Measurements from ENCODE around the gene VPS25. TPM values are rescaled to one million over a fixed set of nuclear protein-coding genes. Genes with fewer than 3 reads are reported as not detected.

VPS25 gene
- total RNA-seq, 3 donors from 2014 or later (not counting 1 experiment from before 2014, with no cell fraction given) = 39.9 to 46.4 (median 41.5) TPM

DNA sequence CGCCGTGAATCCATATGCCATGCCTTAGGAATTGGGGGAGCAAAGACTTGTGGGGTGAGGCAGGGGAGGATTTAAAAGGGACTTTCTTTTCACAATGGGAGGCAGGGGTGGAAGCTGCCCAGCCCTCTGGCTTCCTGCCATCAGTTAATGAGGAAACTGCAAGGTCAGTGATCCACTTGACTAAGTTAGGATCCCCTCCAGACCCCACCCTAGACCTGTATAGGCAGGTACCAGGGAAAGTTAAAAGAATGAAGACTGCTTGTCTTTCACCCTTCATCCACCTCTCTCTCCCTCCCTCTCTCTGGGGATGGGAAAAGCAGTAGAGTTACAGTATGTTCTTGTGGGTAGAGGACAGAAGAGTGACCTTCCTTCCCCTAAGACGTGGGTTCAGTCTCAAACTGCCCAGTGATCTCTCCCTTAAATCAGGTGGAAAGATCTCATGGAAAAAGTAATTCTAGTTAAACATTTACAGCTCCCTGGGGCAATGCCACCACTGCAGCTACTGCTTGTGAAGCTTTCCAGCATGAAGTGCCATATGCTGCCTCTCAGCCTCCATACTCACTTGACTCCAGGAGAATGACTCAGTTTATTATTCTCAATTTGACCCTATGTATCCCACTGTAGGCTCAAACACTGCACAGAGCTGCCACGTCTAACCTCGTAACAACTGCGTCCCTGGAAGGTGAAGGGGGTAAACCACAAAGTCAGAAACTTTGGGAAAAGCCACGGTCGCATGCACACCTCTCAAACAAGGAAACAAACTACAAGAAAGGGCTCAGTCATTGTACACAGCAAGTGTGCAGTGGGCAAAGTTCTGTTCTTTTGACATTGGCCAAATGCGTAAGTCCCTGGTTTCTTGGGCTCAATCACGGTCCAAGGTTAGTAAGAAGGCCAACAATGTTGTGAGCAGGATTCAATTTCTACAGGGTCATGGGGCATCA, 24.1 kb downstream of the VPS25 start:
- no peaks in the 10 kb centered on the region for H3K36me3 ChIP-seq (ENCODE audit: control insufficient read depth, insufficient read depth, low read length)
- peak overlapping the region; percentile 79 for H3K4me3 ChIP-seq (ENCODE audit: low read length)
- no peak overlapping the region for H3K27ac ChIP-seq (ENCODE audit: low read length)
- no peak for ATAC-seq
- intact Hi-C loops (cut with micrococcal nuclease) = no loop called here
- peak overlapping the region; percentile 99 for H3K4me3 Mint-ChIP-seq
- H3K4me1 ChIP-seq (ENCODE audit: control insufficient read depth, insufficient read depth, low read length) = peaks cover 19% of the 10 kb centered on the region
- H3K27me3 ChIP-seq (ENCODE audit: control insufficient read depth, insufficient read depth, low read length) = no peaks in the 10 kb centered on the region
- H3K9me3 ChIP-seq (ENCODE audit: control insufficient read depth, insufficient read depth, low read length) = no peaks in the 10 kb centered on the region
- peaks cover 0 to 3% of the 10 kb centered on the region in 2 donors for H3K27me3 Mint-ChIP-seq (ENCODE audit: low read depth in 2 of 2)
- TF ChIP-seq, protein P1, sequence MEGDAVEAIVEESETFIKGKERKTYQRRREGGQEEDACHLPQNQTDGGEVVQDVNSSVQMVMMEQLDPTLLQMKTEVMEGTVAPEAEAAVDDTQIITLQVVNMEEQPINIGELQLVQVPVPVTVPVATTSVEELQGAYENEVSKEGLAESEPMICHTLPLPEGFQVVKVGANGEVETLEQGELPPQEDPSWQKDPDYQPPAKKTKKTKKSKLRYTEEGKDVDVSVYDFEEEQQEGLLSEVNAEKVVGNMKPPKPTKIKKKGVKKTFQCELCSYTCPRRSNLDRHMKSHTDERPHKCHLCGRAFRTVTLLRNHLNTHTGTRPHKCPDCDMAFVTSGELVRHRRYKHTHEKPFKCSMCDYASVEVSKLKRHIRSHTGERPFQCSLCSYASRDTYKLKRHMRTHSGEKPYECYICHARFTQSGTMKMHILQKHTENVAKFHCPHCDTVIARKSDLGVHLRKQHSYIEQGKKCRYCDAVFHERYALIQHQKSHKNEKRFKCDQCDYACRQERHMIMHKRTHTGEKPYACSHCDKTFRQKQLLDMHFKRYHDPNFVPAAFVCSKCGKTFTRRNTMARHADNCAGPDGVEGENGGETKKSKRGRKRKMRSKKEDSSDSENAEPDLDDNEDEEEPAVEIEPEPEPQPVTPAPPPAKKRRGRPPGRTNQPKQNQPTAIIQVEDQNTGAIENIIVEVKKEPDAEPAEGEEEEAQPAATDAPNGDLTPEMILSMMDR (IDR thresholded peaks at IDR 0.05) = no peak
- WGBS (ENCODE audit: insufficient coverage) = 94% methylated on average over 10 of the region's 10 CpGs
- peaks cover 18 to 37% of the 10 kb centered on the region in 2 donors for H3K4me1 Mint-ChIP-seq
- no peaks in the 10 kb centered on the region for H3K9me3 Mint-ChIP-seq
- no peak overlapping the region for H3K27ac Mint-ChIP-seq
- no peak for DNase-seq
- H3K36me3 Mint-ChIP-seq = no peaks in the 10 kb centered on the region

DNA sequence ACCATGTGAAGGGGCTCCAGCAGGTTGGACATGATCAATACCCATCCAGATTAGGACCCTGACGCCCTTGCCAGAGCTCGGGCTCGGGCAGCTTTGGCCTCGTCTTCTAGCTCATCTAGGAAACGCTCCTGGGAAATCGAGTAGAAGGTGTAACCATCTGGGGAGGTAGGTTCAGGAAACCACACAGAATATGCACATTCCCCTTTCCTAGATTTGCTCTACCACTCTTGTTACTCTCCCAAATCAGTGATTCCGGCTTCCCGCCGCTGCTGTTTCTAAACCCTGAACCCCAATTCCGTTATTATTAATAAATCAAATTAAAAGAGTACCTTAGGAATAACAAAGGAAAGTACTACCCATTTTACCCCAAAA, 24.7 kb downstream of the VPS25 start:
- peaks cover 0 to 3% of the 10 kb centered on the region in 2 donors for H3K27me3 Mint-ChIP-seq (ENCODE audit: low read depth in 2 of 2)
- intact Hi-C loops (cut with micrococcal nuclease) = no loop called here
- no peak for ATAC-seq
- H3K27ac Mint-ChIP-seq = peak overlapping the region; percentile 85 to 90
- peaks cover 18 to 37% of the 10 kb centered on the region in 2 donors for H3K4me1 Mint-ChIP-seq
- Histone ChIP-seq H3K4me3 (ENCODE audit: low read length) (peak overlapping the region; percentile 79), H3K27ac (ENCODE audit: low read length) (no peak overlapping the region), H3K27me3 (ENCODE audit: control insufficient read depth, insufficient read depth, low read length) (no peaks in the 10 kb centered on the region), H3K9me3 (ENCODE audit: control insufficient read depth, insufficient read depth, low read length) (no peaks in the 10 kb centered on the region), H3K36me3 (ENCODE audit: control insufficient read depth, insufficient read depth, low read length) (no peaks in the 10 kb centered on the region), H3K4me1 (ENCODE audit: control insufficient read depth, insufficient read depth, low read length) (peaks cover 19% of the 10 kb centered on the region)
- no peaks in the 10 kb centered on the region for H3K36me3 Mint-ChIP-seq
- 32% methylated on average over 10 of the region's 10 CpGs for WGBS (ENCODE audit: insufficient coverage)
- H3K9me3 Mint-ChIP-seq = no peaks in the 10 kb centered on the region
- DNase-seq = no peak
- H3K4me3 Mint-ChIP-seq = peak overlapping the region; percentile 99
- TF ChIP-seq, protein P1 (IDR thresholded peaks at IDR 0.05) = no peak

DNA sequence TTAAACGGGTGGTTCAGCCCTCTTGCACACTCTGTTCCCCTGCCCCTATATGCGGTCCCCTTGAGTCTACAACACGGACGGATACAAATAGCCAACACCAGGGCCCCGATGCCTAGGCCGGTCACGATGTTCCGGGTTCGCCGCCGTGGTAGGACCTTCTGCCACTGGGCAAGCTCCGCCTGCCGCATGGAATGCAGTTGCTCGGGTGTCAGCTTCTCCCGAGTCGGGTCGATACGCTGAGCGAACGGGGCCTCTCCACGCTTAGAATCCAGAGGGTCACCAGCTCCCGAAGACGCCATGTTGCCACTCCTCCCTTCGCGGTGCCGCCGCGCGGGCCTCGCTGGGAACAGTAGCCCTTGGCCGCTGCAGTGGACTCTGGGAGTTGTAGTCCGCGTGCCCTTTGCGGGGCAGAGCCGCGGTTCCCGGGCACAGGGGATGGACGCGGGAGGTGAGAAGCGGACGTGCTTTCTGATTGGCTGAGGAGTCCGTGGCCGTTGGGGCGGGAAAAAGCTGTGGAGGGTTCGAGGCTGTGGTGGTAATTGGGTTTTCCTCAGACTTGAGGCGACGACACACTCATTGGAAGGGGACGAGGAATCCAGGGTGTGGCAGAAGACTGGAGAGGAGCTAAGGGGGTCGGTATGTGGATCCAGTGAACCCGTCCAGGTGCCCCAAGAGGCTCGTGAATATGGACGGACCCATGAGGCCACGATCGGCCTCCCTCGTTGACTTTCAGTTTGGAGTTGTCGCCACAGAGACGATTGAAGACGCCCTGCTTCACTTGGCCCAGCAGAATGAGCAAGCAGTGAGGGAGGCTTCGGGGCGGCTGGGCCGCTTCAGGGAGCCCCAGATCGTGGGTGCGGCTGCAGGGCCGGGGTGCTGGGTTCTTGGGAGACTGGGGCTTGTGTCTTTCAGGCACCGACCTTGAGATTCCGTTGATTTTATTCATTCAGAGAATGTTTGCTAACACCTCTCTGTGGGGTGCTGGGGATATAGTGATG, 25.4 kb downstream of the VPS25 start, which contains the start of the genes CNTD1 and COA3:
Gene CNTD1, plus strand, starts transcription at position 479 of the 998 bp plus-strand sequence. Its CDS starts 207 bp downstream, at position 686.
Gene COA3, minus strand, starts transcription at position 322 of the 998 bp plus-strand sequence. Its CDS starts 23 bp downstream, at position 299.
- ATAC-seq = peak; percentile 92 to 100 (median 99)
- H3K4me1 ChIP-seq (ENCODE audit: control insufficient read depth, insufficient read depth, low read length) = peaks cover 19% of the 10 kb centered on the region
- peak within 1 kb of the TSS; percentile 85 to 90 for H3K27ac Mint-ChIP-seq
- peak within 1 kb of the TSS; percentile 99 for H3K4me3 Mint-ChIP-seq
- TF ChIP-seq, protein P1 (IDR thresholded peaks at IDR 0.05) = no peak
- H3K9me3 Mint-ChIP-seq = no peaks in the 10 kb centered on the region
- peak within 1 kb of the TSS; percentile 79 for H3K4me3 ChIP-seq (ENCODE audit: low read length)
- no peaks in the 10 kb centered on the region for H3K27me3 ChIP-seq (ENCODE audit: control insufficient read depth, insufficient read depth, low read length)
- no peak within 1 kb of the TSS for H3K27ac ChIP-seq (ENCODE audit: low read length)
- no peaks in the 10 kb centered on the region for H3K36me3 Mint-ChIP-seq
- peak; percentile 65 to 83 for DNase-seq
- 27% methylated on average over 66 of the region's 66 CpGs for WGBS (ENCODE audit: insufficient coverage)
- peaks cover 18 to 37% of the 10 kb centered on the region in 2 donors for H3K4me1 Mint-ChIP-seq
- no peaks in the 10 kb centered on the region for H3K9me3 ChIP-seq (ENCODE audit: control insufficient read depth, insufficient read depth, low read length)
- H3K36me3 ChIP-seq (ENCODE audit: control insufficient read depth, insufficient read depth, low read length) = no peaks in the 10 kb centered on the region
- peaks cover 0 to 3% of the 10 kb centered on the region in 2 donors for H3K27me3 Mint-ChIP-seq (ENCODE audit: low read depth in 2 of 2)
- intact Hi-C loops (cut with micrococcal nuclease) = no loop called here

Data from natural killer cell (primary cell).